ENCODE measurements around the gene TMEM94.
"Not testable (repeated sequence)": the region's sequence is repeated elsewhere in the genome, so short reads cannot be mapped to it uniquely, and the experiment has no call there.

Gene TMEM94

DNA sequence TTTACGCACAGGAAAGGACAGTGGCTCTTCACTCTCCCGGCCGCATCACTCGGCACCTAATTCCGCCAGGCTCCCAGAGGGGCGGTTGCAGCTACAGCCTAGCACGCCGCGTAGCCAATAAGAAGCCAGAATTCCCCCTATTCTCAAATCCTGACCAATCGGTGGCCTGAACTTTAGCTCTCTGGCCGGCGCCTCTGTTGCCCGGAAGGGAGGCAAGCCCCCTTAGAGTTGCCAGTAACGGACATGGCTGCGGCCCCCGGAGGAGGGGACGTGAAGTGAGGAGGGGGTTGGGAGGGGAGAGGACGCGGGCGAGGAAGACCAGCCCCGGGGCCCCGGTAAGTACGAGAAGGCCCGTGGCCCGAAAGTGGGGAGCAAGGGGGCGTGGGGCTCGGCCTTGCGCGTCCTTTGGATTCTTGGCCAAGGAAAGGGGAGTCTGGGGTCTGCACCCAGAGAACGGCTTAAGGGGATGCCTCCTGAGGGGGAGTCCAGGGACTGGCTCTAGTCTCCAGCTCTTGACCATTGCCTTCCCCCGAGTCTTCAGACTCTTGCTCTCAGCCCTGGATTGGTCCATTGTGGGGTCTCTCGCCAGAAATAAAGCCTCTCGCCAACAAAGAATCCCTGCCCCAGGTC lies at the start of gene TMEM94:
TMEM94 (plus strand) TSS at position 219 of the 630 bp plus-strand sequence. CDS start 15,271 bp downstream, outside the sequence.
- DNase-seq, result peak; percentile 95 to 96

DNA sequence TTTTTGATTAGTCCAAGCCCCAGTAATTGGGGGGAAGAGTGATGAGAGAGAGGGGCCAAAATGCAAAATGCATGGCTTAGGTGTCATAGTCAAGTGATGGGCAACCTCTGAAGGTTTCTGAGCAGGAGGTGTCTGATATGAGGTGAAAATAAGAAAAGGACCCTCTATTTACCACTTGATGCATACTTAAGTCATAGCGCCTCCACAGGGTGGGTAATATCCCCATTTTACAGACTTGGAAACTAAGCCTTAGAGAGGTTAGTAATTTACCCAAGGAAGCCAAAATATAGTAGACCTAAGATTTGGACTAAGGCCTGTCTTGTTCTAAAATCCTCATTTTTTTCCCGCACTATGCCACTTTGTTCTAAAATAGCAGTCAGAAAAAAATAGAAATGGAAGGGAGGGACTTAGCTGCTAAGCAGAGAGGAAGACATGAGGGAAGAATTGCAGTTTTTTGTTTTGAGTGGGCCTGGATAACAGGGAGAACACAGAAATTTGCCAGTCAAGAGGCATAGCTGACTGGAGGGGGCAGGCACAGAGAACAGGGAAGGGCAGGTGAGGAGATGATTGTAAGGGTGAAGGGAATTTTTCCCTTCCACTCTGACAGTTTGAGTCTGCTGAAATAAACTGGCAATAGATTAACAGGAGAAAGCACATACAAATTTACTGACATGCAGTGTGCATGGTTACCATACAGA lies 48.6 kb upstream of the TMEM94 start:
- DNase-seq, result no peak

DNA sequence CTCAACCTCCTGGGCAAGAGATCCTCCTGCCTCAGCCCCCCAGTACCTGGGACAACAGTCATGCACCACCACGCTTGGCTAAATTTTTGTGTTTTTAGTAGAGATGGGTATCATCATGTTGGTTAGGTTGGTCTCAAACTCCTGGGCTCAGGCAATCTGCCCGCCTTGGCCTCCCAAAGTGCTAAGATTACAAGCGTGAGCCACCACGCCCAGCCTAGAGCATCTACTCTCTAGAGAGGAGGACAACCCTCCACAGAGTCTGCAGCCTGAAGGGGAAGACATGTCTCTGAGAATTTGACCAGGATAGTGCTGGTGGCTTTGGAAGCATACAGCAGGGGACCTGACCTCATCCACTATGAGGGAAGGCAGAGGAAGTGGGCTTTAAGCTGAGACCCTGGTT lies 46.3 kb upstream of the TMEM94 start:
- no peak for DNase-seq

DNA sequence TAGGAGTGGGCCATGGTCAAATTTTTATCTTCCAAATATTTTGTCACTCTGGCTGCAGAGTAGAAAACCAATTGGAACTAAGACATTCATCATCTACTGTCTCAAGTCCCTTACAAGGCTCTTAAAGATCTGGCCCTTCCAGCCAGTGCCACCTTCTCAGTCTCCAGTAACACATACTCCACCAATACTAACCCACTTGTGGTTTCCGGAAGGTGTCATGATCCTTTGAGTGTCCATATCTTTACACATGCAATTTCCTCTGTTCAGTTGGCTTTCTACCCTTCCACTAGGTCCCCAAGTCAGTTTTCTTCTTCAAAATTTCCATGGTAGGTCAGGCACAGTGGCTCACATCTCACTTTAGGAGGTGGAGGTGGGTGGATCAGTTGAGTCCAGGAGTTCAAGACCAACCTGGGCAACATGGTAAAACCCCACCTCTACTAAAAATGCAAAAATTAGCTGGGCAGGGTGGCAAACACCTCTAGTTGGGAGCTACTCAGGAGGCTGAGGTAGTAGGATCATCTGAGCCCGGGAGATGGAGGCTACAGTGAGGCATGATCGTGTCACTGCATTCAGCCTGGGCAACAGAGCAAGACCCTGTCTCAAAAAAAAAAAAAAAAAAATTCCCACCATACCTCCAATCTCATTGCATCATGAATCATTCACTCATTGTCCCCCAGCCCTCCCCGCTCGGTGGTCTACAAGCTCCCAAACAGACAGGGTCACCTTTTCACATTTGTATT lies 44.9 kb upstream of the TMEM94 start:
- no peak for DNase-seq

- DNase-seq, result peak; percentile 73 to 81
Observed at GRCh38 chr17:75412455-75413317, 43.7 kb upstream of the TMEM94 start.

- no peak for DNase-seq
Observed at GRCh38 chr17:75414488-75414887, 41.9 kb upstream of the TMEM94 start.

GRCh38 chr17:75416006-75416405 lies 40.4 kb upstream of the TMEM94 start:
- no peak for DNase-seq

GRCh38 chr17:75417054-75417580 lies 39.3 kb upstream of the TMEM94 start:
- DNase-seq, result no peak

DNA sequence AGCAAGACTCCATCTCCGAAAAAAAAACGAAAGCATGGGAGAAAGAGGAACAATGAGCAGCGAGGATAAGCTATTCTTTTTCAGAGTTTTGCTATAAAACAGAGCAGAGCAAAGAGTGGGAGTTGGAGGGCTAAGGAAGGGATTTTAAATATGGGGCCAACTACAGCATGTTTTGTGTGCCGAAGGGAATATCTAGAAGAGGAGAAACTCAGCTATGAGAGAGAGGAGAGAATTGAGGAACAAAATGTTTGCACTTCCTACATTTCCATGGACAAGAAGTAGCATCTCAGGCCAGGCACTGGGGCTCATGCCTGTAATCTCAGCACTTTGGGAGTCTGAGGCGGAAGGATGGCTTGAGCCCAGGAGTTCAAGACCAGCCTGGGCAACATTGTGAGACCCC lies 37.9 kb upstream of the TMEM94 start:
- DNase-seq, result no peak

- peak in 1 of 2 donors; percentile 35 for DNase-seq
Observed at GRCh38 chr17:75428543-75429469, 27.6 kb upstream of the TMEM94 start.

- DNase-seq, result no peak
Observed at GRCh38 chr17:75430159-75430974, 26.1 kb upstream of the TMEM94 start.

DNA sequence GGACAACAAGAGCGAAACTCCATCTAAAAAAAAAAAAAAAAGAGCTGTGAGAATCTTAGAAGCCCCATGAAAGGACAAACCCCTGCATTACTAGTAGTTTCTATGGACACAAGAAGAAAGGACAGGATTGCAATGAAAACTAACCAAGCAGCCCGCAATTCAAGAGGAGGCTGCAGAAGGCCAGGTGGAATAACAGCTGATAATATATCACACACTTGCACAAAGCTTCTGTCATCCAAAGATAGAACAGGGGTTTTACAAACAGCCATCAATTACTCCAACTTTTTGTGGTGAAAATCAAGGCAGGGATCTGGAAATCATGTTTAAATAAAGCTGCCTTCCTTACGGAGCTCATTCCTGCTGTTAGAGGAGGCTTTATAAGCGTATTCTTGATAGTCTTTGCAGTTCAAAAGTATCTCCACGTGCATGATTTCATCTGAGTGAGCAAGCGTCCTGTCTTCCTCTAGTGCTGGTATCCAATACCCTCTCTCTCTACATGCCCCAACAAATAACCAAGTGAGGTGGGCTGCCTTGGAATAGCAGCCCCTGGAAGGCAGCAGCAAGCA lies 23.1 kb upstream of the TMEM94 start:
- DNase-seq, result no peak

DNA sequence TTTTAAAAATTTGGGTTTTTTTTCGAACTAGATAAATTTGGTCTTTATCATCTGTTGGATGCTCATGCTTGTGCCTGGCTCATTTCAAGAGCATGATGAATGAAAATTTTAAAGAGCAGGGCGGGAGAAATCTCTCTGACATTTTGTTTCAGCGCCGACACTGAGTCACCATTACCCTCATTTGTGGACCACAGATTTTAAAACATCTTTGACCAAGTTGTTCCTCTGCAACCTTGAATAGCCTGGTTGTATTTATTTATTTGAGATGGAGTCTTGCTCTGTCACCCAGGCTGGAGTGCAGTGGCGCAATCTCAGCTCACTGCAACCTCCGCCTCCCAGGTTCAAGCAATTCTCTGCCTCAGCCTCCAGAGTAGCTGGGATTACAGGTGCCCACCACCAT lies 22.0 kb upstream of the TMEM94 start:
- not testable (repeated sequence) for DNase-seq

DNA sequence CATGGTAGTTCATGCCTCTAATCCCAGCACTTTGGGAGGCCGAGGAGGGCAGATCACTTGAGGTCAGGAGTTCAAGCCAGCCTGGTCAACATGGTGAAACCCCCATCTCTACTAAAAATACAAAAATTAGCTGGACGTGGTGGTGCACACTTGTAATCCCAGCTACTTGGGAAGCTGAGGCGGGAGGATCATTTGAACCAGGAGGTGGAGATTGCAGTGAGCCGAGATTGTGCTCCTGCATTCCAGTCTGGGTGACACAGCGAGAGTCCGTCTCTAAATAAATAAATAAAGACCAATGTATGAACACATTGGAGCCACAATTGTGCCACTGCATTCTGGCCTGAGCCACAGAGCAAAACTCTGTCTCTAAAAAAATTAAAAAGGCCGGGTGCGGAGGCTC lies 19.0 kb upstream of the TMEM94 start:
- not testable (repeated sequence) for DNase-seq

DNA sequence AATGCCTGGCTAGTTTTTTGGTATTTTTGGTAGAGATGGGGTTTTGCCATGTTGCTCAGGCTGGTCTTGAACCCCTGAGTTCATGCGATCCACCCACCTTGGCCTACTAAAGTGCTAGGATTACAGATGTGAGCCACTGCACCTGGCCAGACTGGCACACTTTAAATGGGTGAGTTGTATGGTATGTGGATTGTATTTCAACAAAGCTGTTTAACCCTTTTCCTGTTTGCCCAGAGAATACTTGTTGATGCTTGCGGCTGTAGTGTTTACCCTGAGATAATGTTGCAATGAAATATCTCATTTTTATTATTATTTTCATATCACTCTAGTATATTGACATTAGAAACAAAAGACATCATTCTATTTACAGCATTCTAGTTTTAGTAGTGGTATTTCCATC lies 17.1 kb upstream of the TMEM94 start:
- DNase-seq, result no peak

- no peak for DNase-seq
Observed at GRCh38 chr17:75440738-75441448, 15.5 kb upstream of the TMEM94 start.

GRCh38 chr17:75442168-75443103 lies 14.0 kb upstream of the TMEM94 start:
- no peak for DNase-seq

DNA sequence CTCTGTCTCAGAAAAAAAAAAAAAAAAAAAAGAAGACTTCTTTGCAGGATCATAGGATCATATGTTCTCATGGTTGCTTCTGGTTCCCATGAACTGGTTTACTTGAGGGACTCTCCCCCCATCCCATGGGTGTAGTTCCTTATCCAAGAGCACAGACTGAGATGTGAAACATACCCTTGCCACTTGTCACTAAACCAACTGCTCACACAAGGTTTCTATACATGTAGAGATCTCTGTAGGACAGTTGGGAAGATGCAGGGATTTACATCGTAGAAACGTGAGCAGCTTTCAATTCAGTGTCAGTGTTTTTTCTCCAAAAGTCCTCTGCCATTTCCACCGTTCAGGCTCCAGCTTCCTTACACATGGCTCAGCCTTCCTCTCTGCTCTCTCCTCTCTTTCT lies 11.1 kb upstream of the TMEM94 start:
- DNase-seq, result no peak
